Activated CD4-positive, alpha-beta T cell treated with anti-CD3 and anti-CD28 coated beads for 36 hours (primary cell): ENCODE measurements around the gene B4GALT2. TPM values are rescaled to one million over a fixed set of nuclear protein-coding genes. Genes with fewer than 3 reads are reported as not detected.

Experiments
- ATAC-seq: fragments of 200-7000 bp; cut with Tn5 transposase; one replicate; pipeline ENCODE4 v1.10.0; 2021; ENCODE audit warnings: mild to moderate bottlenecking, moderate library complexity
- CTCF ChIA-PET: fragments of 350-600 bp; sonication (Branson Sonifier 250); formaldehyde crosslinking; loops from one replicate; lab custom pipeline; 2021; ENCODE audit warnings: antibody characterized with exemption; lab: Charles Lee
- POLR2A ChIA-PET: fragments of 350-600 bp; sonication (Branson Sonifier 250); formaldehyde crosslinking; loops from one replicate; lab custom pipeline; 2021; ENCODE audit warnings: antibody characterized with exemption, inconsistent platforms; lab: Charles Lee
- DNase-seq: peaks from one replicate; pipeline ENCODE4 v3.0.0-alpha.2; 2020
- H3K27ac Mint-ChIP-seq: one replicate; pipeline ENCODE4 v1.8.0; 2021; ENCODE audit warnings: mixed read lengths
- H3K27me3 Mint-ChIP-seq: one replicate; pipeline ENCODE4 v1.8.0; 2021; ENCODE audit warnings: mixed read lengths
- H3K36me3 Mint-ChIP-seq: one replicate; pipeline ENCODE4 v1.8.0; 2021; ENCODE audit warnings: low read depth, mixed read lengths
- H3K4me1 Mint-ChIP-seq: one replicate; pipeline ENCODE4 v1.8.0; 2021; ENCODE audit warnings: mixed read lengths
- H3K4me3 Mint-ChIP-seq: one replicate; pipeline ENCODE4 v1.8.0; 2021; ENCODE audit warnings: mild to moderate bottlenecking, moderate library complexity, mixed read lengths
- H3K9me3 Mint-ChIP-seq: one replicate; pipeline ENCODE4 v1.8.0; 2021; ENCODE audit warnings: low read depth, mixed read lengths
- intact Hi-C, 2 experiments: fragments of 100-400 bp; cut with DNase I in 1 of 2; cut with micrococcal nuclease in 1 of 2; formaldehyde crosslinking; loops; one replicate each; pipeline versions ENCODE4 v1.14.2 to v1.15.1; 2022 to 2024; cut with DNase I, micrococcal nuclease
- total RNA-seq, 2 experiments: library from RNA; stranded (reverse); gene quantifications; one replicate each; pipeline ENCODE4 v1.2.3, GENCODE V29; 2021

The B4GALT2 gene
- total RNA-seq, 2 experiments from 2014 or later: 27.9 to 35.3 TPM

DNA sequence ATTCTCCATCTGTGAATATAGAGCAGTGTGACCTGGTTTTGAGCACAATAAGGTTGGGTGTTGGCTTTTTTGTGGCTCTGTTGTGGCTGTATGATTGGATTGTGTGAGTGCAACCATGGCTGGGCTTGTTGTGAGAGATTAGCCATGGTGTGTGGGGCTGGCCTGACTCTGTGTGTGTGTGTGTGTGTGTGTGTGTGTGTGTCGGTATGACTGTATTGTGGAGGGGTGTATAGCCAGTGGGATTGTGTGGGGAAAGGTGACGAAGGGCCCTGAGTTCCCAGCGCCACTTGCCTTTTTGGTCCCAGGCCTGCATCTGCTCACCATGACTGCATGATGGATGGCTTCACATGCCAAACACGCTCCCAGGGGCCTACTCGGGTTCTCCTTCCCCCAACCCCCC, 58.1 kb downstream of the B4GALT2 start:
- Mint-ChIP-seq H3K9me3 (no peaks in the 10 kb centered on the region), H3K4me1 (peaks cover 5% of the 10 kb centered on the region), H3K27ac (no peak overlapping the region), H3K36me3 (no peaks in the 10 kb centered on the region), H3K4me3 (no peak overlapping the region), H3K27me3 (no peaks in the 10 kb centered on the region)
- DNase-seq (no peak), ATAC-seq (peak; percentile 21)
- POLR2A ChIA-PET: interaction anchor here (0.6 kb wide), 1 partner anchor 9 kb away, joined by 3 read pairs; no protein-coding TSS in a partner anchor
- CTCF ChIA-PET: interaction anchor here (0.7 to 5.5 kb wide), 17 partner anchors 8 to 274 kb away, joined by 3 to 66 read pairs (median 5); partner anchors contain the start of gene ATP6V0B
- intact Hi-C loops: loop anchor here (2.0 to 10.0 kb wide), 4 partner anchors 272 to 672 kb away; partner anchors contain the start of gene ELOVL1 (in 1 of the 2)

DNA sequence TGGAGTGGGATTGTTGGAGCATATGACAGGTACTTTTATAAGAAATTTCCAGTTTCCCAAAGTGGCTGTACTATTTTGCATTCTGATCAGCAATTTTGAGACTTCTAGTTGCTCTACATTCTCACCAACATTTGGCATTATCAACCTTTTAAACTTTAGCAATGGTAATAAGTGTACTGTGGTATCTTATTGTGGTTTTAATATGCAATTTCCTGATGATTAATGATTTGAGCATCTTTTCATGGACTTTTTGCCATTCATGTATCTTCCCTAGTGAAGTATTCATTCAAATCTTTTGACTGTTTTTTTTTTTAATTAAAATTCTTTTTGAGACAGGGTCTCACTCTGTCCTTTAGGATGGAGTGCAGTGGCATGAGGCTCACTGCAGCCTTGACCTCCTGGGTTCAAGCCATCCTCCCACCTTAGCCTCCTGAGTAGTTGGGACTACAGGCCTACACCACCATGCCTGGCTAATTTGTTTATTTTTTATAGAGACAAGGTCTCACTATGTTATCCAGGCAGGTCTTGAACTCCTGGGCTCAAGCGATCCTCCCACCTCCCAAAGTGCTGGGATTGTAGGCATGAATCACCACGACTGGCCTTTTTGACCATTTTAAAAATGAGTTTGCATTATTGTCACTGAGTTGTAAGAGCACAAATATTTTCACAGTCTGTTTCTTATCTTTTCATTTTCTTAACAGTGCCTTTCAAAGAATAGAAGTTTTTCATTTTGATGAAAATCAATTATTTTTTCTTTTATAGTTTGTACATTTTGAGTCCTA, 60.1 kb downstream of the B4GALT2 start:
- Mint-ChIP-seq H3K36me3 (no peaks in the 10 kb centered on the region), H3K27me3 (peaks cover 2% of the 10 kb centered on the region), H3K4me3 (no peak overlapping the region), H3K9me3 (no peaks in the 10 kb centered on the region), H3K4me1 (peaks cover 2% of the 10 kb centered on the region), H3K27ac (no peak overlapping the region)
- intact Hi-C loops: loop anchor here (10.0 kb wide), 2 partner anchors 274 to 674 kb away; partner anchors contain the start of gene ELOVL1 (in 1 of the 2)
- ATAC-seq (no peak), DNase-seq (no peak)
- ChIA-PET CTCF (interaction anchor here (0.6 to 6.2 kb wide), 3 partner anchors 9 to 163 kb away, joined by 4 to 40 read pairs (median 11); no protein-coding TSS in a partner anchor), POLR2A (no interaction called here)

DNA sequence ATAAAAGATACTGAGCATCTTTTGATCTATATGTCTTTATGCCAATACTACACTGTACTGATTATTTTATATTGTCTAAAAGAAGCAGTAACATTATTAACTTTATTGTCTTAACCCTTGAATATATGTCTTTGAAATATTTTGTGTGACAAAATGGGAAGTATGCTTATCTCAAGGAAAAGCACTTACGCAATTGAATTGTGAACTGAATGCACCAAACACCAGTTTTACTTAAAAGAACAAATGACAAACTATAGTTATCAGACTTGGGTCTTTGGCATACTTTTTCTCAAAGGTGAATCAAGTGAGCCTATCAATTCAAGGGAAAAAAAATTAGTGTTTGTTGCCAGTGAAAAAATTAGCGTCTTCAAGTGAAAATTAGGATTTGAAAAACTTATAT, 61.4 kb downstream of the B4GALT2 start:
- ATAC-seq: no peak
- ChIA-PET POLR2A (interaction anchor here (0.6 kb wide), 1 partner anchor 138 kb away, joined by 5 read pairs; no protein-coding TSS in a partner anchor), CTCF (interaction anchor here (6.2 kb wide), 1 partner anchor 35 kb away, joined by 40 read pairs; no protein-coding TSS in a partner anchor)
- no peak for DNase-seq
- H3K36me3 Mint-ChIP-seq: no peaks in the 10 kb centered on the region
- no peak overlapping the region for H3K27ac Mint-ChIP-seq
- intact Hi-C loops: no loop called here
- no peaks in the 10 kb centered on the region for H3K9me3 Mint-ChIP-seq
- H3K27me3 Mint-ChIP-seq: peaks cover 6% of the 10 kb centered on the region
- no peak overlapping the region for H3K4me3 Mint-ChIP-seq
- H3K4me1 Mint-ChIP-seq: peaks cover 2% of the 10 kb centered on the region

Other genes with a start within 250 kb of the B4GALT2 start
- under 1 TPM; 0.26 to 0.48 TPM for gene ARTN, start 45.4 kb upstream of the B4GALT2 start, total RNA-seq
- gene IPO13, start 32.3 kb upstream of the B4GALT2 start, total RNA-seq: 10 to 100 TPM; 10.7 to 12.5 TPM
- 10 to 100 TPM; 25.2 to 30.5 TPM for gene DPH2, start 9.2 kb upstream of the B4GALT2 start, total RNA-seq
- 10 to 100 TPM; 39.4 to 75.6 TPM for gene ATP6V0B, start 4.2 kb upstream of the B4GALT2 start, total RNA-seq
- gene CCDC24, start 12.4 kb downstream of the B4GALT2 start, total RNA-seq: 1 to 10 TPM; 1.2 to 2.0 TPM
- gene SLC6A9, start 52.3 kb downstream of the B4GALT2 start, total RNA-seq: 10 to 100 TPM; 12.5 to 13.4 TPM
- not detected for gene KLF17, start 139.6 kb downstream of the B4GALT2 start, total RNA-seq
- gene KLF18, start 162.4 kb downstream of the B4GALT2 start, total RNA-seq: not detected
- gene DMAP1, start 234.3 kb downstream of the B4GALT2 start, total RNA-seq: 10 to 100 TPM; 30.2 to 34.8 TPM